Uterus (tissue), 2 donors: Measurements from ENCODE around the gene BHLHA15.

Experiments used
- POLR2A ChIP-seq, 2 donors: fragments of 450-650 bp; IDR thresholded peaks; one replicate each; pipeline ENCODE4 v1.6.1; 2016; ENCODE audit warnings: antibody characterized with exemption in 2 of 2, mild to moderate bottlenecking in 1 of 2, moderate library complexity in 1 of 2
- TF ChIP-seq, protein P1 (sequence below), 4 experiments: fragments of 200-600 bp in 2 of 4; fragments of 450-650 bp in 2 of 4; sonication (generic) in 2 of 4; IDR thresholded peaks; one replicate each; pipeline ENCODE4 v1.5.1; 2016 to 2019; ENCODE audit warnings: antibody characterized with exemption in 4 of 4, mild to moderate bottlenecking in 2 of 4, moderate library complexity in 1 of 4

DNA sequence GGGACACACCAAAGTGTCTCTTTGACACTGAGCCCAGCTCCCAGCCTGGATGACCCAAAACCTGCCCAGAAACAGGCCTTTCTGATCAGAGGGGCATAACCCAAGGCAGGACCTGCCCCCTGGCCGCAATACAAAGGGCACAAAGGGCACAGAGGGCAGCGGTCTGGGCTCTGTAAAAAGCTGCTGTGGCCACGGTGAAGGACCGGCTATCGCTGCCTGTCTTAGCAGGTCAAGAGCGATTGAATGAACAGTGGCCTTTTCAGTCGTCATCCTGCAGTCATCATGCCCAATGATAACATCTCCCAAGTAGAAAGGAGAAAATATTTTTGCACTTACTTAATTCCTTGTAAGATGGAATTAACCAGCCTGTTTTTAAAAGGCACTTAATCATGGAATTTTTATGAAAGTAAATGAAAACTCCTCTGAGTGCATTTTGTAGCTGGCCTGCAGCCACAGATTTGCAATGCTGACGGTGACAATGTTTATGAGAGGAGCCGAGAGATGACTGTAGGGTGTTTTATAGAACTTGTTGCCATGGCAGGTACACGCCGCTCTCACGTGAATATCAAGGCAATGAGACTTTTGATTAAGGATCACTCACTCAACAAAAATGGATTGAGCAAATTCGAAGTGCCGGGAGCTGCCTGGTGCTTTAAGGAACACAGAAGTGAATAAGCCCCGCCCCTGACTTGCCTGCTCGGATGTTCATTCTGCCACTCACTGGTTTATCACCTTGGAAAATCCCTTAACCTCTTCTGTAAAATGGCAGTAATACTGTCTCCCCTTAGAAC is 47.3 kb upstream of the BHLHA15 start:
- no peak for TF ChIP-seq POLR2A (IDR thresholded peaks at IDR 0.05)
- TF ChIP-seq, protein P1, sequence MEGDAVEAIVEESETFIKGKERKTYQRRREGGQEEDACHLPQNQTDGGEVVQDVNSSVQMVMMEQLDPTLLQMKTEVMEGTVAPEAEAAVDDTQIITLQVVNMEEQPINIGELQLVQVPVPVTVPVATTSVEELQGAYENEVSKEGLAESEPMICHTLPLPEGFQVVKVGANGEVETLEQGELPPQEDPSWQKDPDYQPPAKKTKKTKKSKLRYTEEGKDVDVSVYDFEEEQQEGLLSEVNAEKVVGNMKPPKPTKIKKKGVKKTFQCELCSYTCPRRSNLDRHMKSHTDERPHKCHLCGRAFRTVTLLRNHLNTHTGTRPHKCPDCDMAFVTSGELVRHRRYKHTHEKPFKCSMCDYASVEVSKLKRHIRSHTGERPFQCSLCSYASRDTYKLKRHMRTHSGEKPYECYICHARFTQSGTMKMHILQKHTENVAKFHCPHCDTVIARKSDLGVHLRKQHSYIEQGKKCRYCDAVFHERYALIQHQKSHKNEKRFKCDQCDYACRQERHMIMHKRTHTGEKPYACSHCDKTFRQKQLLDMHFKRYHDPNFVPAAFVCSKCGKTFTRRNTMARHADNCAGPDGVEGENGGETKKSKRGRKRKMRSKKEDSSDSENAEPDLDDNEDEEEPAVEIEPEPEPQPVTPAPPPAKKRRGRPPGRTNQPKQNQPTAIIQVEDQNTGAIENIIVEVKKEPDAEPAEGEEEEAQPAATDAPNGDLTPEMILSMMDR (IDR thresholded peaks at IDR 0.05): no peak
